Measurements from ENCODE around the gene RIPK1. TPM values are rescaled to one million over a fixed set of nuclear protein-coding genes. Genes with fewer than 3 reads are reported as not detected.
"Not testable (repeated sequence)": the region's sequence is repeated elsewhere in the genome, so short reads cannot be mapped to it uniquely, and the experiment has no call there.

The RIPK1 gene
- total RNA-seq, 1 donor from 2014 or later = 17.1 TPM

- H3K27ac Mint-ChIP-seq = no peak overlapping the region
Observed at GRCh38 chr6:3152689-3153088, 84.4 kb downstream of the RIPK1 start.

GRCh38 chr6:3155416-3155815, 87.1 kb downstream of the RIPK1 start:
- Mint-ChIP-seq H3K4me1 (ENCODE audit: low read depth) (peaks cover 14% of the 10 kb centered on the region), H3K27ac (peak overlapping the region; percentile 13), H3K4me3 (peak overlapping the region; percentile 62), H3K27me3 (ENCODE audit: insufficient read depth) (peaks cover 37% of the 10 kb centered on the region), H3K36me3 (ENCODE audit: low read depth) (peaks cover 15% of the 10 kb centered on the region)
- intact Hi-C loops (cut with micrococcal nuclease); DNase-seq (ENCODE audit: low spot score); H3K9me3 Mint-ChIP-seq: not testable (repeated sequence)

More at GRCh38 chr6:3152689-3153088, 84.4 kb downstream of the RIPK1 start:
- intact Hi-C loops (cut with micrococcal nuclease) = no loop called here
- H3K9me3 Mint-ChIP-seq = no peaks in the 10 kb centered on the region
- peaks cover 11% of the 10 kb centered on the region for H3K36me3 Mint-ChIP-seq (ENCODE audit: low read depth)
- H3K27me3 Mint-ChIP-seq (ENCODE audit: insufficient read depth) = peaks cover 16% of the 10 kb centered on the region
- no peak overlapping the region for H3K4me3 Mint-ChIP-seq
- no peak for DNase-seq (ENCODE audit: low spot score)
- no peaks in the 10 kb centered on the region for H3K4me1 Mint-ChIP-seq (ENCODE audit: low read depth)

GRCh38 chr6:3156184-3157130, 88.2 kb downstream of the RIPK1 start:
- H3K27ac Mint-ChIP-seq = peak overlapping the region; percentile 47
- DNase-seq (ENCODE audit: low spot score); H3K9me3 Mint-ChIP-seq: not testable (repeated sequence)
- intact Hi-C loops (cut with micrococcal nuclease) = loop anchor here (1.0 to 2.0 kb wide), 4 partner anchors 25 to 88 kb away; partner anchors contain the start of genes BPHL and RIPK1
- H3K36me3 Mint-ChIP-seq (ENCODE audit: low read depth) = peaks cover 15% of the 10 kb centered on the region
- H3K4me1 Mint-ChIP-seq (ENCODE audit: low read depth) = peaks cover 16% of the 10 kb centered on the region
- H3K27me3 Mint-ChIP-seq (ENCODE audit: insufficient read depth) = peaks cover 46% of the 10 kb centered on the region
- peak overlapping the region; percentile 86 for H3K4me3 Mint-ChIP-seq

- peak within 1 kb of the TSS; percentile 76 for H3K27ac Mint-ChIP-seq
- intact Hi-C loops (cut with micrococcal nuclease) = loop anchor here (1.0 to 2.0 kb wide), 3 partner anchors 39 to 89 kb away; partner anchors contain the start of genes BPHL and RIPK1
- DNase-seq (ENCODE audit: low spot score) = peak; percentile 83
- peaks cover 14% of the 10 kb centered on the region for H3K36me3 Mint-ChIP-seq (ENCODE audit: low read depth)
- H3K4me3 Mint-ChIP-seq = peak within 1 kb of the TSS; percentile 86
- peaks cover 6% of the 10 kb centered on the region for H3K9me3 Mint-ChIP-seq
- H3K27me3 Mint-ChIP-seq (ENCODE audit: insufficient read depth) = peaks cover 54% of the 10 kb centered on the region
- peaks cover 22% of the 10 kb centered on the region for H3K4me1 Mint-ChIP-seq (ENCODE audit: low read depth)
Observed at GRCh38 chr6:3157131-3157933, 89.0 kb downstream of the RIPK1 start, which contains the start of gene TUBB2A. Gene TUBB2A (minus strand): TSS chr6:3157544. CDS start chr6:3157463, 81 bp downstream.

- DNase-seq (ENCODE audit: low spot score) = no peak
- Mint-ChIP-seq H3K9me3 (peaks cover 6% of the 10 kb centered on the region), H3K36me3 (ENCODE audit: low read depth) (peaks cover 9% of the 10 kb centered on the region), H3K27me3 (ENCODE audit: insufficient read depth) (peaks cover 57% of the 10 kb centered on the region), H3K27ac (peak overlapping the region; percentile 56), H3K4me3 (peak overlapping the region; percentile 19), H3K4me1 (ENCODE audit: low read depth) (peaks cover 33% of the 10 kb centered on the region)
- intact Hi-C loops (cut with micrococcal nuclease) = loop anchor here (2.0 kb wide), 1 partner anchor 69 kb away; no protein-coding TSS in a partner anchor
Observed at GRCh38 chr6:3159805-3160781, 91.8 kb downstream of the RIPK1 start.

GRCh38 chr6:3162067-3162497, 93.8 kb downstream of the RIPK1 start:
- no peak for DNase-seq (ENCODE audit: low spot score)

GRCh38 chr6:3162565-3163247, 94.4 kb downstream of the RIPK1 start:
- Mint-ChIP-seq H3K4me3 (peak overlapping the region; percentile 82), H3K27ac (no peak overlapping the region), H3K4me1 (ENCODE audit: low read depth) (peaks cover 33% of the 10 kb centered on the region), H3K27me3 (ENCODE audit: insufficient read depth) (peaks cover 56% of the 10 kb centered on the region), H3K36me3 (ENCODE audit: low read depth) (peaks cover 4% of the 10 kb centered on the region), H3K9me3 (peaks cover 6% of the 10 kb centered on the region)
- intact Hi-C loops (cut with micrococcal nuclease) = no loop called here
- peak; percentile 33 for DNase-seq (ENCODE audit: low spot score)

More at GRCh38 chr6:3162067-3162497, 93.8 kb downstream of the RIPK1 start:
- Mint-ChIP-seq H3K27me3 (ENCODE audit: insufficient read depth) (peaks cover 52% of the 10 kb centered on the region), H3K36me3 (ENCODE audit: low read depth) (peaks cover 4% of the 10 kb centered on the region), H3K4me3 (no peak overlapping the region), H3K27ac (no peak overlapping the region), H3K4me1 (ENCODE audit: low read depth) (peaks cover 33% of the 10 kb centered on the region), H3K9me3 (peaks cover 6% of the 10 kb centered on the region)
- intact Hi-C loops (cut with micrococcal nuclease) = no loop called here

- no peak for DNase-seq (ENCODE audit: low spot score)
- Mint-ChIP-seq H3K27ac (no peak overlapping the region), H3K36me3 (ENCODE audit: low read depth) (peaks cover 4% of the 10 kb centered on the region), H3K4me1 (ENCODE audit: low read depth) (peaks cover 31% of the 10 kb centered on the region), H3K9me3 (peaks cover 6% of the 10 kb centered on the region), H3K4me3 (peak overlapping the region; percentile 82), H3K27me3 (ENCODE audit: insufficient read depth) (peaks cover 56% of the 10 kb centered on the region)
- intact Hi-C loops (cut with micrococcal nuclease) = no loop called here
Observed at GRCh38 chr6:3163248-3163594, 94.9 kb downstream of the RIPK1 start.

GRCh38 chr6:3164388-3164787, 96.1 kb downstream of the RIPK1 start:
- no peak overlapping the region for H3K4me3 Mint-ChIP-seq
- intact Hi-C loops (cut with micrococcal nuclease) = no loop called here
- peaks cover 6% of the 10 kb centered on the region for H3K9me3 Mint-ChIP-seq
- peaks cover 4% of the 10 kb centered on the region for H3K36me3 Mint-ChIP-seq (ENCODE audit: low read depth)
- no peak for DNase-seq (ENCODE audit: low spot score)
- H3K4me1 Mint-ChIP-seq (ENCODE audit: low read depth) = peaks cover 26% of the 10 kb centered on the region
- peaks cover 44% of the 10 kb centered on the region for H3K27me3 Mint-ChIP-seq (ENCODE audit: insufficient read depth)
- no peak overlapping the region for H3K27ac Mint-ChIP-seq
